ENCODE results near the gene SPATA3.

- no peak for TF ChIP-seq CTCF (tag by site-specific recombination; IDR thresholded peaks at IDR 0.05)
- TF ChIP-seq SETDB1 (IDR thresholded peaks at IDR 0.05; ENCODE audit: insufficient read length, low read length) = no peak
- TF ChIP-seq ZBTB11 (tag by site-specific recombination; conservative IDR thresholded peaks at IDR 0.05; ENCODE audit: low read depth) = no peak
- no peak for TF ChIP-seq PBX3 (CRISPR knock-in tag; IDR thresholded peaks at IDR 0.05)
- TF ChIP-seq ZNF658 (tag by site-specific recombination; IDR thresholded peaks at IDR 0.05) = no peak
- no peak for TF ChIP-seq ZBTB20 (tag by site-specific recombination; IDR thresholded peaks at IDR 0.05)
- TF ChIP-seq ZNF350 (tag by site-specific recombination; IDR thresholded peaks at IDR 0.05) = no peak
- no peak for TF ChIP-seq ZNF692 (tag by site-specific recombination; IDR thresholded peaks at IDR 0.05)
- no peak for TF ChIP-seq ZNF274 (IDR thresholded peaks at IDR 0.05; ENCODE audit: low read length)
- TF ChIP-seq ZNF274 (tag by site-specific recombination; IDR thresholded peaks at IDR 0.05; ENCODE audit: borderline replicate concordance) = no peak
- TF ChIP-seq OSR2 (tag by site-specific recombination; IDR thresholded peaks at IDR 0.05) = no peak
- TF ChIP-seq SCRT1 (tag by site-specific recombination; IDR thresholded peaks at IDR 0.05; ENCODE audit: borderline replicate concordance) = no peak
Measured at GRCh38 chr2:230955163-230955737, 40.7 kb upstream of the SPATA3 start.

Measured in HEK293 (cell line).